RWPE1 (cell line): ENCODE results near the gene COX7B2.

Source experiments
- CTCF ChIA-PET: fragments of 350-600 bp; sonication (Branson Sonifier 250); formaldehyde crosslinking; extraction: SDS; loops from one replicate; lab custom pipeline; 2021; lab: Yijun Ruan, JAX
- POLR2A ChIA-PET: fragments of 400-600 bp; formaldehyde crosslinking; extraction: SDS; loops from one replicate; lab custom pipeline; 2020; ENCODE audit warnings: antibody characterized with exemption; ENCODE audit not compliant: low non-redundant PET; lab: Yijun Ruan, JAX
- DNase-seq: peaks from one replicate; pipeline ENCODE4 v3.0.0; 2012; ENCODE audit warnings: low spot score
- H3K27ac ChIP-seq: fragments of 450-650 bp; 2 replicates; pipeline ENCODE4 v1.5.1; 2017
- CTCF ChIP-seq: fragments of 450-650 bp; conservative IDR thresholded peaks from 2 replicates; pipeline ENCODE4 v1.5.1; 2017; ENCODE audit warnings: low read depth, mild to moderate bottlenecking

The COX7B2 gene

GRCh38 chr4:46819095-46819494 is 90.0 kb downstream of the COX7B2 start:
- CTCF ChIA-PET = interaction anchor here (0.6 kb wide), 1 partner anchor 25 kb away, joined by 3 read pairs; no protein-coding TSS in a partner anchor
- POLR2A ChIA-PET = no interaction called here
- no peak overlapping the region for H3K27ac ChIP-seq
- DNase-seq = no peak
- no peak for TF ChIP-seq CTCF

DNA sequence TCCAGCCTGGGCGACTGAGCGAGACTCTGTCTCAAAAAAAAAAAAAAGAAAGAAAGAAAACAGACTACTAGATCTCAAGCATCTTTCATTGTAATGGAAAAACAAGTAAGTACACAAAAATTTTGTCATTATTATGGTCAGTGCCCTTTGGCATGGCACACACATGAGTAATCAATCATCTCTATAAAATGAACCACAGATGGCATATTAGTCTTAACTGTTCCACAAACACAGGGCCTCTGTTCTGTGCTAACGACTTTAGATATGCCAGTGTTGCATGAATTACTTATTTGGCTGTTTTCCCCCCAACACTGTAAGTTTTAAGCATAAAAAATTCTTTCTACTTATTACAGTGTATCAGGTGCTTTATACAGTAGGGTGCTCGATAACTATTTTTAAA is 90.4 kb downstream of the COX7B2 start:
- H3K27ac ChIP-seq = no peak overlapping the region
- POLR2A ChIA-PET = no interaction called here
- TF ChIP-seq CTCF = no peak
- CTCF ChIA-PET = no interaction called here
- no peak for DNase-seq

- DNase-seq = no peak
- no peak overlapping the region for H3K27ac ChIP-seq
- TF ChIP-seq CTCF = no peak
- ChIA-PET CTCF (no interaction called here), POLR2A (no interaction called here)
Measured at GRCh38 chr4:46817806-46818205, 91.2 kb downstream of the COX7B2 start.

DNA sequence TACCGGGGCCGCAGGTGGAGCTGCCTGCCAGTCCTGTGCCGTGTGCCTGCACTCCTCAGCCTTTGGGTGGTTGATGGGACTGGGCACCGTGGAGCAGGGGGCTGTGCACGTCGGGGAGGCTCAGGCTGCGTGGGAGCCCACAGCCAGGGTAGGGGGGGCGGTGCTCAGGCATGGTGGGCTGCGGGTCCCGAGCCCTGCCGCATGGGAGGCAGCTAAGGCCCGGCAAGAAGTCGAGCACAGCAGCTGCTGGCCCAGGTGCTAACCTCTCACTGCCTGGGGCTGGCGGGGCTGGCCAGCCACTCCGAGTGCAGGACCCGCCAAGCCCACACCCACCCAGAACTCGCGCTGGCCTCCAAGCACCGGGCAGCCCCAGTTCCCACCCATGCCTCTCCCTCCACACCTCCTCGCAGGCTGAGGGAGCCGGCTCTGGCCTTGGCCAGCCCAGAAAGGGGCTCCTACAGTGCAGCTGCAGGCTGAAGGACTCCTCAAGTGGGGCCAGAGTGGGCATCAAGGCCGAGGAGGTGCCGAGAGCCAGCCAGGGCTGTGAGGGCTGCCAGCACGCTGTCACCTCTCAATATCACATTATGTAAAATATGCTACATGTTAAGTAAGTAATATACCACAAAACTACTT is 104.1 kb downstream of the COX7B2 start:
- POLR2A ChIA-PET = no interaction called here

GRCh38 chr4:46793036-46793435 is 116.0 kb downstream of the COX7B2 start:
- CTCF ChIA-PET = no interaction called here
- no peak overlapping the region for H3K27ac ChIP-seq
- POLR2A ChIA-PET = no interaction called here
- DNase-seq = no peak
- no peak for TF ChIP-seq CTCF

More for the DNA sequence above, 104.1 kb downstream of the COX7B2 start:
- CTCF ChIA-PET = interaction anchor here (0.6 kb wide), 1 partner anchor 315 kb away, joined by 5 read pairs; no protein-coding TSS in a partner anchor
- no peak for DNase-seq
- no peak for TF ChIP-seq CTCF
- no peak overlapping the region for H3K27ac ChIP-seq

GRCh38 chr4:46781434-46782092 is 127.5 kb downstream of the COX7B2 start:
- no peak overlapping the region for H3K27ac ChIP-seq
- POLR2A ChIA-PET = no interaction called here
- no peak for DNase-seq
- CTCF ChIA-PET = interaction anchor here (0.6 kb wide), 2 partner anchors 281 to 1865 kb away, joined by 3 read pairs; no protein-coding TSS in a partner anchor
- TF ChIP-seq CTCF = no peak
